NCI-H82 treated with DMSO at 0.1 percent for 48 hours (cell line): ENCODE measurements around the gene DYNC2LI1.

Experiments
- DNase-seq: peaks from one replicate; lab custom pipeline; 2025; ENCODE audit not compliant: unreplicated experiment; lab: John Stamatoyannopoulos, UW

The DYNC2LI1 gene

GRCh38 chr2:43842866-43843226 is 69.0 kb downstream of the DYNC2LI1 start:
- no peak for DNase-seq

DNA sequence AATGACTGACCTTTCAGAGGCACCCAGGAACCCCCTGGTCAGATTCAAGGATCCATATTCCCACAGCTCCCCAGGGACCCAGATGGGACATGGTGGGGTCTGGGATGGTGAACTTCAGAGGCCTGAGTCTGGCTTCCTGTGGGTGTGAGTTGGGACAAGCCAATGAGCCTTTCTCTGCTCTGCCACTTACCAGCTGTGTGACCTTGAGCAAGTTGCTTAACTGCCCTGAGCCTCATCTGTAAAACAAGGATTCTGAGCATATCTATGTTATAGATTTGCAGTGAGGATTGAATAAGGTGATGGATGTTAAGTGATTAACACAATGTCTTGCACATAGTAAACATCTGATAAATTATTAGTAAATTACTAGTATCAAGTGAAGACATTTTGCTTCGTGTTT is 71.3 kb downstream of the DYNC2LI1 start:
- DNase-seq: no peak

- DNase-seq: no peak
Observed at GRCh38 chr2:43846140-43846793, 72.4 kb downstream of the DYNC2LI1 start.

DNA sequence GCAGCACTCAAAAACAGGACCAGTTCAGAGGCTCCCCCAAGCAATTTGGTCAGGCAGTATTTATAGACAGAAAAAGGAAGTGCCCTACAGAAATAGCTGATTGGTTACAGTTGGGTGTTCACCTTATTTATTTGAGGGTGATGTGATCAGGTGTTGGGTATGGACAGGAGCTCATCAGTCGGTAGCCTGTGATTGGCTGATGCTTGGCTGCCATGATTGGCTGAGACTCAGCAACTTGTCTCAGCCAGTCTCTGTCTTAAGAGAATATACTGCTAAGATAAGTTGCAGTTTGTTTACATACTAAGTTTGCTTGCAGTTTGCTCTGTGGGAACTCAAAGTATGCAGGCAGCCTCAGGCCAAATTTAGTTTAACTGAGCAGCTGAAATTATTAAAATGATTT is 74.4 kb downstream of the DYNC2LI1 start:
- no peak for DNase-seq

- no peak for DNase-seq
Observed at GRCh38 chr2:43851011-43851980, 77.5 kb downstream of the DYNC2LI1 start.

DNA sequence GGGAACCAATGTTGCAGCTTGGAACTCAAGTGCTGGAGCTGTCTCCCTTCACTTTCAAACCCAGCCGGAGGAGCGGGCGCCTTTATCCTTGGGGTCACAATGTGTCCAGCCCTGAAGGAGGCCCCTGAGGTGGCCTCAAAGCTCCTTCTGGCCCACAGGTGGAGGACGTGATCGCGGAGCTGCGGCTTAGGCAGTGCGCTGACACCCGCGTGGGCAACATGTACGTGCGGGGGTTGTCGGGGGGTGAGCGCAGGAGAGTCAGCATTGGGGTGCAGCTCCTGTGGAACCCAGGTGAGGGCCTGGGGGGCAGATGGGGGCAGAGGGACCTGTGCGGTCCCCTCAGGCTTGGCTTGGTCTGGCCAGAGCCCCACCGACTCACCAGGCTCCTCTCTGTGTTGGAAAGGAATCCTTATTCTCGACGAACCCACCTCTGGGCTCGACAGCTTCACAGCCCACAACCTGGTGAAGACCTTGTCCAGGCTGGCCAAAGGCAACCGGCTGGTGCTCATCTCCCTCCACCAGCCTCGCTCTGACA is 78.4 kb downstream of the DYNC2LI1 start:
- DNase-seq: no peak

DNA sequence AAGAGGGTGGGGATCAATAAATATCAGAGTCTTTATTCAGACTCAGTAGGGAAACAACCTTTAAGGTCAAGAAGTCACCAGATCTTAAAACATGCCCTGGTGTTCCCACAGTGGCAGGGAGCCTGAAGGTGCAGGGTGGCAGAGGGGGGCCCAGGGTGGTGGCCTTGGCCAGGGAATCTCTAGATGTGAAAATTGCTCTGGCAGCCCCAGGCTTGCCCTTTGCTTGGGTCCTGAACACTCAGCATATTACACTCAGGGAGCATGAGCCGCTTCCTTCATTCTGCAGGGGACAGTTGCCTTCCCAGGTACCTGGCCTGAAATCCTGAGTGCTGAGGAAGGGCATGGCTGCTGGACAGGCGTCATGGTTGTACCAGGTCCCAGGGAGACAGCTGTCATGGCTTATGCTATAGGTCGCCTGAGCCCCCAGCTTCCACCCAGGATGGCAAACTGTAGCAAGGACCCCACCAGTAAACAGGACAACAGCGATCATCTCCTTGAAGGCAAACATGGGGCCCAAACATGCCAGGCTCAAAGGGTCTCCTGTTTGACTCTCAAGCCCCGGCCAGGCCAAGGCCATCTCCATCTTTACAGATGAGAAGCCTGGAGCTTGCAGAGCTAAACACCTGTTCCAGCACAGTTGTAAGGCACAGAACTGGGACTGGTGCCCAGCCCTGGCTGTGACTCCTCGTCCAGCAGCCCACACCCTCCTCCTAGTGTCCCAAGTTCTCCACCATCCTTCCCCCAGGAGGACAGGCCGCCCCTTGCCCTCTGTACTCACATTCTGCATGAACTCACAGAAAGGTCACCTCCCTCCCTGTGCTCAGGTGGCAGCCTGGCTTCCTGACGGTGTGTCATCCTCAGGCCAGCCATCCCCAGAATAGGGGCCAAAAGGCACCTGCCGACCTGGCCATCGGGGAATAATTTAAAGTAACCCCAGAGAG is 79.6 kb downstream of the DYNC2LI1 start:
- DNase-seq: no peak

DNA sequence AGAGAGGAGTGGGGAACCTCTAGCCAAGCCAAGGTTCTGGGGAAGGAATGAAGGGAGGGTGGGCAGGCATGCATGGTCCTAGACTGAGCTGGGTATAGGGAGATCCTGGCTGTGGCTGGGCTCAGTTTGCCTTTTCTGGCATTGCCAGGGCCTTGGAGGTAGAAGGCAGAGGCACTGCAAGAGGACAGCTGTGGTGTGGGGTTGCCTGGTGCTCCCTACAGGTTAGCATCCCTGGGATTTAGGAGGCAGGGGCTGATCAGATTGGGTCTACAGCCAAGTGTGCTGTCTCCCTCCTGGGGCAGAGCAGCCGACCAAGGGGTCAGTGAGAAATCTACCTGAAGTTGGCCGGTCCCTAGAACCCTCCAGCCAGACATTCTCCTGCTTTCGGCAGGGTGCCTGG is 80.8 kb downstream of the DYNC2LI1 start:
- DNase-seq: no peak

- no peak for DNase-seq
Observed at GRCh38 chr2:43855292-43855691, 81.5 kb downstream of the DYNC2LI1 start.
